ENCODE results near the gene KLHL13.
"Not testable (repeated sequence)": the region's sequence is repeated elsewhere in the genome, so short reads cannot be mapped to it uniquely, and the experiment has no call there.

KLHL13 gene

DNA sequence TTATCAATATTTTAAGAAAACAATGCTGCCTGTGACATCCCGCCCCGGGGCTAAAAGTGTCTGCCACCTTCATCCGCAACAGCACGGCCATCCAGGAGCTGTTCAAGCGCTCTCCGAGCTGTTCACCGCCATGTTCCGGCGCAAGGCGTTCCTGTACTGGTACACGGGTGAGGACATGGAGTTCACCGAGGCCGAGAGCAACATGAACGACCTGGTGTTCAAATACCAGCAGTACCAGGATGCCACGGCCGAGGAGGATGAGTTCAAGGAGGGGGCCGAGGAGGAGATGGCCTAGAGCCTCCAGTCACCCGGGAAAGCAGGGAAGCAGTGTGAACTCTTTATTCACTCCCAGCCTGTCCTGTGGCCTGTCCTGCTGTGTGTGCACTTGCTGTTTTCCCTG is 12.1 kb upstream of the KLHL13 start:
- Histone ChIP-seq H3K18ac (ENCODE audit: low read length) (no peak overlapping the region), H4K8ac (ENCODE audit: low read depth, low read length) (no peak overlapping the region), H2AFZ (ENCODE audit: low read length) (no peak overlapping the region), H3K9me3 (replicated peaks in 1 of 2; ENCODE audit: control insufficient read depth in 2 of 2, insufficient read depth in 1 of 2, low read depth in 1 of 2, low read length in 2 of 2) (no peaks in the 10 kb centered on the region), H2BK15ac (ENCODE audit: low read length) (no peak overlapping the region), H3K79me1 (ENCODE audit: low read depth, low read length) (no peaks in the 10 kb centered on the region), H3K4me3 (ENCODE audit: low read length in 2 of 2) (no peak overlapping the region), H3K36me3 (replicated peaks in 1 of 2; ENCODE audit: control insufficient read depth in 2 of 2, insufficient read depth in 2 of 2, low read length in 2 of 2) (no peaks in the 10 kb centered on the region), H2BK12ac (ENCODE audit: low read length) (no peak overlapping the region), H2AK5ac (ENCODE audit: low read depth, low read length) (no peak overlapping the region), H3K27ac (replicated peaks; ENCODE audit: low read length) (no peak overlapping the region), H4K91ac (ENCODE audit: low read depth, low read length, poor library complexity) (no peak overlapping the region), H2BK120ac (ENCODE audit: low read depth, low read length) (no peak overlapping the region), H3K9ac (ENCODE audit: low read depth, low read length, poor library complexity) (no peak overlapping the region), H3K4me1 (ENCODE audit: control insufficient read depth in 2 of 2, insufficient read depth in 1 of 2, low read depth in 1 of 2, low read length in 2 of 2) (no peaks in the 10 kb centered on the region), H3K27me3 (ENCODE audit: control insufficient read depth in 3 of 3, insufficient read depth in 3 of 3, low read depth in 1 of 3, low read length in 3 of 3) (peaks cover 0 to 3% (median 0%) of the 10 kb centered on the region in 3 experiments), H3K4me2 (ENCODE audit: insufficient read depth, low read length, poor library complexity, severe bottlenecking) (no peak overlapping the region), H3K14ac (ENCODE audit: low read length) (no peak overlapping the region), H3K23ac (ENCODE audit: low read depth, low read length, poor library complexity) (no peak overlapping the region), H2BK5ac (ENCODE audit: low read length) (no peak overlapping the region), H3K4ac (ENCODE audit: low read length) (no peak overlapping the region)
- WGBS, 2 donors (ENCODE audit: extremely low coverage in 2 of 2, insufficient read length in 2 of 2, insufficient replicate concordance in 1 of 2), result no CpG with 5 or more reads among the region's 18 CpGs
- DNase-seq (ENCODE audit: low spot score), result no peak

GRCh38 chrX:118126286-118126685 is 9.7 kb upstream of the KLHL13 start:
- Histone ChIP-seq H3K36me3 (replicated peaks in 1 of 2; ENCODE audit: control insufficient read depth in 2 of 2, insufficient read depth in 2 of 2, low read length in 2 of 2) (no peaks in the 10 kb centered on the region), H2BK15ac (ENCODE audit: low read length) (no peak overlapping the region), H3K4me2 (ENCODE audit: insufficient read depth, low read length, poor library complexity, severe bottlenecking) (no peak overlapping the region), H3K18ac (ENCODE audit: low read length) (no peak overlapping the region), H2AFZ (ENCODE audit: low read length) (no peak overlapping the region), H3K27me3 (ENCODE audit: control insufficient read depth in 3 of 3, insufficient read depth in 3 of 3, low read depth in 1 of 3, low read length in 3 of 3) (peaks cover 0 to 3% (median 0%) of the 10 kb centered on the region in 3 experiments), H3K9ac (ENCODE audit: low read depth, low read length, poor library complexity) (no peak overlapping the region), H4K8ac (ENCODE audit: low read depth, low read length) (no peak overlapping the region), H3K27ac (replicated peaks; ENCODE audit: low read length) (no peak overlapping the region), H2BK5ac (ENCODE audit: low read length) (no peak overlapping the region), H3K79me1 (ENCODE audit: low read depth, low read length) (no peaks in the 10 kb centered on the region), H4K91ac (ENCODE audit: low read depth, low read length, poor library complexity) (no peak overlapping the region), H2AK5ac (ENCODE audit: low read depth, low read length) (no peak overlapping the region), H3K23ac (ENCODE audit: low read depth, low read length, poor library complexity) (no peak overlapping the region), H2BK12ac (ENCODE audit: low read length) (no peak overlapping the region), H2BK120ac (ENCODE audit: low read depth, low read length) (no peak overlapping the region), H3K9me3 (replicated peaks in 1 of 2; ENCODE audit: control insufficient read depth in 2 of 2, insufficient read depth in 1 of 2, low read depth in 1 of 2, low read length in 2 of 2) (no peaks in the 10 kb centered on the region), H3K4me1 (ENCODE audit: control insufficient read depth in 2 of 2, insufficient read depth in 1 of 2, low read depth in 1 of 2, low read length in 2 of 2) (no peaks in the 10 kb centered on the region), H3K4me3 (ENCODE audit: low read length in 2 of 2) (no peak overlapping the region), H3K4ac (ENCODE audit: low read length) (no peak overlapping the region), H3K14ac (ENCODE audit: low read length) (no peak overlapping the region)
- no peak for DNase-seq (ENCODE audit: low spot score)
- no CpG with 5 or more reads among the region's 2 CpGs for WGBS, 2 donors (ENCODE audit: extremely low coverage in 2 of 2, insufficient read length in 2 of 2, insufficient replicate concordance in 1 of 2)

GRCh38 chrX:118124243-118124642 is 7.6 kb upstream of the KLHL13 start:
- not testable (repeated sequence) for H3K4me2 ChIP-seq (ENCODE audit: insufficient read depth, low read length, poor library complexity, severe bottlenecking); H3K27me3 ChIP-seq (ENCODE audit: control insufficient read depth in 3 of 3, insufficient read depth in 3 of 3, low read depth in 1 of 3, low read length in 3 of 3); H2BK5ac ChIP-seq (ENCODE audit: low read length); H2AK5ac ChIP-seq (ENCODE audit: low read depth, low read length); H2BK120ac ChIP-seq (ENCODE audit: low read depth, low read length); H2BK12ac ChIP-seq (ENCODE audit: low read length); H3K4me1 ChIP-seq (ENCODE audit: control insufficient read depth in 2 of 2, insufficient read depth in 1 of 2, low read depth in 1 of 2, low read length in 2 of 2); H3K4me3 ChIP-seq (ENCODE audit: low read length in 2 of 2); H3K36me3 ChIP-seq (replicated peaks in 1 of 2; ENCODE audit: control insufficient read depth in 2 of 2, insufficient read depth in 2 of 2, low read length in 2 of 2); H3K9ac ChIP-seq (ENCODE audit: low read depth, low read length, poor library complexity); H2BK15ac ChIP-seq (ENCODE audit: low read length); H3K14ac ChIP-seq (ENCODE audit: low read length); H4K8ac ChIP-seq (ENCODE audit: low read depth, low read length); H3K27ac ChIP-seq (replicated peaks; ENCODE audit: low read length); H3K23ac ChIP-seq (ENCODE audit: low read depth, low read length, poor library complexity); H2AFZ ChIP-seq (ENCODE audit: low read length); H3K79me1 ChIP-seq (ENCODE audit: low read depth, low read length); H3K4ac ChIP-seq (ENCODE audit: low read length); H3K9me3 ChIP-seq (replicated peaks in 1 of 2; ENCODE audit: control insufficient read depth in 2 of 2, insufficient read depth in 1 of 2, low read depth in 1 of 2, low read length in 2 of 2); DNase-seq (ENCODE audit: low spot score); H3K18ac ChIP-seq (ENCODE audit: low read length); H4K91ac ChIP-seq (ENCODE audit: low read depth, low read length, poor library complexity)
- no CpG with 5 or more reads among the region's 4 CpGs for WGBS, 2 donors (ENCODE audit: extremely low coverage in 2 of 2, insufficient read length in 2 of 2, insufficient replicate concordance in 1 of 2)

DNA sequence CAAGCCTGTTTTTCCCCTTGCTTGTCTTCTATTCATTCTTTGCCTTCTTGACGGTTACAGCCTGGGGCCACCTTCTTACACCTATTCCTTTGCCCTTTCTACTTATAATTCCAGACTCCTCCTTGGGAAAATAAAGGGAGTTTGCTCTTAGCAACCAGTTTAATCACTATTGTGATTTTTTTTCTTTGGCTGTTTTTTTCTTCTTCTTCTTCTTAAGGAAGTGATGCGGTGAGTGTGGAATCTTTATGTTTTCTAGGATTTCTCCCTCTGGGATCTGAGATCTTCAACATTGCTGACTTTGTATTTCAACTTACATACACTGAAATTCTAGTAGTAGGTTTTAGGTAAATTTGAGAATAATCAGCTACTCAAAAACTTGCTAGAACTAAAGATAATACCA is 1.1 kb upstream of the KLHL13 start:
- Histone ChIP-seq H2AK5ac (ENCODE audit: low read depth, low read length) (no peak overlapping the region), H4K8ac (ENCODE audit: low read depth, low read length) (no peak overlapping the region), H3K14ac (ENCODE audit: low read length) (no peak overlapping the region), H3K23ac (ENCODE audit: low read depth, low read length, poor library complexity) (no peak overlapping the region), H3K18ac (ENCODE audit: low read length) (no peak overlapping the region), H3K27ac (replicated peaks; ENCODE audit: low read length) (no peak overlapping the region), H3K4ac (ENCODE audit: low read length) (no peak overlapping the region), H3K9ac (ENCODE audit: low read depth, low read length, poor library complexity) (no peak overlapping the region), H3K9me3 (replicated peaks in 1 of 2; ENCODE audit: control insufficient read depth in 2 of 2, insufficient read depth in 1 of 2, low read depth in 1 of 2, low read length in 2 of 2) (no peaks in the 10 kb centered on the region), H3K4me1 (ENCODE audit: control insufficient read depth in 2 of 2, insufficient read depth in 1 of 2, low read depth in 1 of 2, low read length in 2 of 2) (peaks cover 0 to 1% of the 10 kb centered on the region in 2 donors), H2BK5ac (ENCODE audit: low read length) (no peak overlapping the region), H2BK120ac (ENCODE audit: low read depth, low read length) (no peak overlapping the region), H4K91ac (ENCODE audit: low read depth, low read length, poor library complexity) (no peak overlapping the region), H2BK12ac (ENCODE audit: low read length) (no peak overlapping the region), H3K27me3 (ENCODE audit: control insufficient read depth in 3 of 3, insufficient read depth in 3 of 3, low read depth in 1 of 3, low read length in 3 of 3) (peaks cover 0 to 48% (median 0%) of the 10 kb centered on the region in 3 experiments), H2AFZ (ENCODE audit: low read length) (no peak overlapping the region), H3K4me3 (ENCODE audit: low read length in 2 of 2) (no peak overlapping the region), H3K79me1 (ENCODE audit: low read depth, low read length) (no peaks in the 10 kb centered on the region), H3K36me3 (replicated peaks in 1 of 2; ENCODE audit: control insufficient read depth in 2 of 2, insufficient read depth in 2 of 2, low read length in 2 of 2) (no peaks in the 10 kb centered on the region), H2BK15ac (ENCODE audit: low read length) (no peak overlapping the region), H3K4me2 (ENCODE audit: insufficient read depth, low read length, poor library complexity, severe bottlenecking) (no peak overlapping the region)
- no peak for DNase-seq (ENCODE audit: low spot score)
- WGBS, 2 donors (ENCODE audit: extremely low coverage in 2 of 2, insufficient read length in 2 of 2, insufficient replicate concordance in 1 of 2), result no CpG with 5 or more reads among the region's 2 CpGs
